SKM-1 (cell line): Measurements from ENCODE around the gene AHDC1.
"Not testable (repeated sequence)": the region's sequence is repeated elsewhere in the genome, so short reads cannot be mapped to it uniquely, and the experiment has no call there.

Source experiments
- DNase-seq: peaks from one replicate; lab custom pipeline; 2025; ENCODE audit not compliant: unreplicated experiment; lab: John Stamatoyannopoulos, UW

The AHDC1 gene

DNA sequence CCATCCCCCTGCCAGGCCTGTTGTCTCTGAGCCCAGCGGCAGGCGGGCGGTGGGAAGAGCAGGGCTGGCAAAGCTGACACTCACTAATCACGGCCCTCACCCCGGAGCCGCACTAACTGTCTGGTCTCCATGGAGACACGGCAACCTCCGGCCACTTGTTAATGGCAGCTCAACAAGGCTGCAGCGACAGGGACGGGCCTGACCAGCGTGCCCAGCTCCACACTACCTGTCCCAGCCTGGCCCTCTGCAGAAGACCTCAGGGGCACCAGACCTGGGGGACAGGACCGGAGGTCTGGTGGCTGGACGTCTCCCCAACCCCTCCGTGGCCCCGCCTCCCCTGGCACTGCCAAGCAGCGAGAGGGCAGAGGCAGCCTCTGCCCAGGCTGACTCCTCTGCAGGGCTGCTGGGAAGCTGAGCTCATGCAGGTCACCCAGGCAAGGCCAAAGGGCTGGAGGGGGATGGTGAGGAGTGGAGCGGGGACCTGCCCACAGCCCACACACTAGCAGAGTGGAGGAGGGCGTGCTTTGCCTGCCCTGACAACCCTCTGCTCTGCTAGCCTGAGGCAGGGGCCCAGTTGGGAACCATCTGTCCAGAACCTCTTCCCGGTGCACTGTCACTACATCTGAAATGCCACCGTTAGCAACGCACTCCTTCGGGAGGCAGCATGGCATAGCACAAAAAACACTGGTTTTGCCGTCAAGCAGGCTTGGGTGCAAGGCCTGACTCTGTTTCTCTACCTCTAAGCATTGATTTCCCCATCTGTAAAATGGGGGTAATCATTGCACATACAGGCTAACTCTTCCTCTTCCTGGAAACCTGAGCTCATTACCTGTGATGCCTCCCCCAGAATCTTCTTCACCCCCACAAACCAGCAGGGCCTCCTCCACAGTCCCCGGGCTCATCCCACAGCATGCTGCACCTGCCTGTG is 84.3 kb downstream of the AHDC1 start:
- DNase-seq, result no peak

DNA sequence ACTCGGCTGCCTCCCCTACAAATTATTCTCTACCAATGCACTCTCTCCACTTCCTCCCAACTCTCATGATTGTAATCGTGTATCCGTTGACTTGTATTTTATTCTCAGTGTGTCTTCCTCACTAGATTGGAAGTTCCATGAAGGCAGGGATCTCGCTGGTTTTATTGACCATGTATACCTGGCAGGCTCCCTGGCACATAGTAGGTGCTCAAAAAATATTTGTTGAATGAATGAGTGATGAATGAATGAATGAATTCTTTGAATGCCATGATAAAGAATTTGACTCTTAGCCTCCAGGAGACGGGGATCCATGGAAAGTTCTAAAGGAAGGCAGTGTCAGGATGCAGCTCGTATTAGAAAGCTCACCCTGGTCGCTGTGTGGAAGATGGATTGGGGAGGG is 85.1 kb downstream of the AHDC1 start:
- no peak for DNase-seq

DNA sequence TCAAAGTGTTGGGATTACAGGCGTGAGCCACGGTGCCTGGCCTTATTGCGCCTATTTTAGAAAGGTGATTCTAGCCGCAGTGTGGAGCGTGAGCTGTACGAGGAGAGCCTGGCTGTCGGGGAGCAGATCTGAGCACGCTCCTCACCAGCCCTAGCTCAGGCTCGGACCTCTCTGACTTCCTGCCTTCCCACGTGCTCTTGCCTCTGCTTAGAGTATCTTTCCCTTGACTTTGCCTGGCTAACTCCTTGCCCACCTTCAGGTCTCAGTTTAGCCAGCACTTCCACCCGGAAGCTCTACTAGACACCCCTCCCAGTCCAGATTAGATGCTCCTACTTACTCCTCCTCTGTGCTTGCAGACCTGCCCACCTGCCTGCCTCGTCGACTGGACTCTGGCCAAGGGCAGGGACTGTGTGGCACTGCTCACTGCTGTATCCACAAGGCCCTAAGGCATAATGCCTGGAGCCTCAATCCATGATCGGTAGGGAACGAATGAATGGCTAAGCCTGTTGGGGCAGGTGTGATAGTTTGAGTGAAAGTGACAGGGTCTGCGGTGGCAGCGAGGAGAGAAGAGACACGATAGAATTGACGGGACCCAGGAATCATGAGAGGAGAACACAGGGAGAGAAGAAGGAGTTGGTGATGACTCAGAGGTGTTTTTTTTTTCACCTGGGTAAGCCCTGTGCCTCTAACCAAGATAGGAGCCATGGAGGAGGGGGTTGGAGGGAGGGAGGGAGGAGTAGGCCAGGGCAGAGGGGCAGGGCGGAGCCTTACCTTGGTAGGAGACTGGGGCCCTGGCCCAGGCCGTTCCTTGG is 85.8 kb downstream of the AHDC1 start:
- no peak for DNase-seq

DNA sequence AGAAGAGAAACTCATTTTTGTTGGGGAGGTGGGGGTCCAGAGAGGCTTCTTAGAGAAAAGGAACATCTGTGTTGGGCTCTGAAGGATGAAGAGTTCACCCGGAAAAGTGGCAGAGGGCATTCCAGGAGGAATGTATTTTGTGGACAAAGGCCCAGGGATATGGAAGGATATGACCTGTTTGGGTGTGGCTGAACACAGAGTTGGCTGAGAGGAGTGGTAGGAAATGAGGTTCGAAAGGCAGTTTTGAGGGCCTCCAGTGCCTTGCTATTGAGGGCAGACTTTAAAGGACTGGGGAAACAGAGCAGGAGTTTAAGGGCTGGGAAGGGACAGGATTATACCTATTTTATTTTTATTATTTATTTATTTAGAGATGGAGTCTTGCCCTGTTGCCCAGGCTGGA is 86.6 kb downstream of the AHDC1 start:
- DNase-seq, result no peak

DNA sequence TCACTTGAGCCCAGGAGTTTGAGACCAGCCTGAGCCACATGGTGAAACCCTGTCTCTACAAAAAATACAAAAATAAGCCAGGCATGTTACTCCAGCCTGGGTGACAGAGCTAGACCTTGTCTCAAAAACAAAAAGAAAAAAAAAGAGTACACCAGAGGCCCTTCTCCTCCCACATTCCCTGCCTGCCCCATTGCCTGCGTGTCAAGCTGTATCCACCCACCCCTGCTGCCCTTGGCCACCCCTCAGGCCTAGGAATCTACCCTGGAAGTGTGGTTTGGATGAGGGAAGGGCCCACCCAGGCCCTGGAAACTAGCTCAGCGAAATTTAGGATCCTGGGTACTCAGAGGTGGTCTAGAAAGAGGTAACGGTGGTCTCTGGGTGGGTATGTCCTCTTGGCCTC is 88.3 kb downstream of the AHDC1 start:
- DNase-seq, result no peak

DNA sequence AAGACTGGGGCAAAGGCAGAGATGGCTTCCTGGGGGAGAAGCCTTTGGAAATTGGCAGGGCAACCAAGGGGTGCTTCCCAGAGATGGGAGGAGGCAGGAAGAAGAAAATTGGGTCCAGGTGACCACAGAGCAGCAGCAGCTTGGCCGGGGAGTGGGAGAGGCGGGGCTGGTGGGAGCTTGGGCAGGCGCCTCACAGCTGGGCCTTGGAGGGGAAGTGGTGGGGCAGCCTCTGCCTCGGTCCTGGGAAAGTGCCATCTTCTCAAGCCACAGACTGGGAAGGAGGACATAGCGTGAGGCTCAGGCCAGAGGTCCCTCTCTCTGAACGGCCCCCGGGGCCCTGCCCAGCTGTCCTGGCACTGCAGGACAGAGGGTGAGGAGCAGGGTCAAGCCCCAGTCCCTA is 90.0 kb downstream of the AHDC1 start:
- DNase-seq, result no peak

DNA sequence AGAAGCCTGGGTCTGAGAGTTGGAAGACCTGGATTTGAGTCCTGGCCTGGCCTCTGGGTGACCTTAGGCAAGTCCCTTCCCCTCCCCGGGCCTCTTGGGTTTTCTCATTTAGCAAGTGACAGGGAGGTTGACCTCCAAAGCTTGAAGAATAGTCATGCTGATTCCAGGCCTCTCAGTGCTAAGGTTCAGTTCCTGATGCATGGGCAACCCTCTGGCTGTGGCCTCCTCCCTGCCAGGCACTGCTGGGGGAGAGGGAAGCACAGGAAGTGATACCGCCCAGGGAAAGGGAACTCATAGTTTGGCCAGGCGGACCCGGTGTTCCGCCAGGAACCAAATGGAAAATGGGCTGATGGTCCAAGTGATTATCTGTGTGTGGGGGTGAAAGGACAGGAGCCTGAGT is 90.4 kb downstream of the AHDC1 start:
- DNase-seq, result no peak

DNA sequence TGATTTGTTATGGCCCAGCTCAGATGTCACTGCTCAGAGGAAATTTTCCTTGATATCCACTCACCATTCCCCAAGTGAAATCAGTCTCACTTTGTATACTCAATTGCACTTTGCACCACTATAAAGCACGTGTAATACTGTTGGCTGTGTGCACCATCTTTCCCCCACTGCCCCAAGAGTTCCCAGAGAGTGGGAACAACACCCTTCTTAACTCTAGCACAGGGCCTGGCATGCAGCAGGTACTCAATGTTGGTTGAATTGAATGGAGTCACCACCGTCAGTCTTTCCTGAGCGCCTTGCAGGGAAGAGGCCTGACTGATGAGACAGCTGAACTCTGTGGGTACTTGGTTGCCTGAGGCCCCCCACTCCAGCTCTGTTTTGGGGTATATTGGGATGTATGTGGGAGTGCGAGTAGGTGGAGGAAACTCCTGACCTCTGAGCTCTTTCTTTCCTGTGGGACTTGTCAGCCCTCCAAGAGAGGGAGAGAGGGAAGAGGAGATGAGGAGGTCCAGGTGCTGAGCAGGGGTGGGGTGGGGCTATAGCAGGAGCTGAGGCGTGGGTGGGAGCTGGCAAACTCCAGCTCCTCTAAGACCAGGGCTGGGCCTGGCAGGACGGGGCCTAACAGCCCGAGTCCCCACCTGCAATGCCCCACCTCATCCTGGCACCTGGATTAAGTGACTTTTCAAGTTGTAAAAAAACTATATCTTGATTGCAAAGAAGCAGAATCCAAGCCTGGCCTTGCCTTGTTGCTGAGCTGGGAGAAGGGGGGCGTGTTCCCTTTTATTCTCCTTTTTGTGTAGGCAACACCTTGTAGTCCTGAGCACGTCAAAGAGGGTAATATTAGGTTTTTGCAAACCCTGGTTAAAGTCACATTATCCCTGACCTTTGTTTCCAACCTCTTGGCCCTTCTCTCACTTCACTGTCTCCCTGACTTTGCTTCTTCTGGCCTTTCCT is 94.5 kb downstream of the AHDC1 start:
- DNase-seq, result no peak

DNA sequence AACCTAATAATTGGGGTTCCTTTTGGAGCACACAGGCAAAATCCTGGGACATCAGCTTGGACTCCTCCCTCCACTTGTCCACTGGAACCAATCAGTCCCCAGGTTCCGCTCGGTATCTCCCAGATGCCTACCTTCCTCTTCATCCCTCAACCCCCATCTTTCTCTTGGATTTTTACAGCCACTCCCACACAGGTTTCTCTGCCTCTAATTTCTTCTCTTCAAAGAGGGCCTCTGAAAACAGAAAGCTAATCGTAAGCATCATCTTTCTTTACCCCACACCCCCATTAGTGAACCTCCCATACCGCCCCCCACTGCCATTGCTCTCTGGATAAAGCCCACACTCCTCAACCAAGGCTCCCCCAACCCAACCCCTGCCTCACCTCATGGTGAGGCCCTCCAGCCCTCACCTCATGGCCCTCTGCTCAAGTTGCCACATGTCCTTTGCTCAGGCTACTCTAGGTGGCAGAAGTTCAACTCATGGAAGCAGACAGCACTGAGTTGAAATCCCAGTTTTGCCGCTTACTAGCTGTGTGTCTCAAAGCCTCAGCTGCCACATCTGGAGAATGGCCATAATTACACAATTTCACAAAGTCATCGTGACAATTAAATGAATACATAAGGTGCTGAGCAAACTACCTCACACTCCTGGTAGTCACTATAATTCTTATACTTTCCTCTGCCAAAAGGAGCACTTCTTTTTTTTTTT is 95.8 kb downstream of the AHDC1 start:
- no peak for DNase-seq

DNA sequence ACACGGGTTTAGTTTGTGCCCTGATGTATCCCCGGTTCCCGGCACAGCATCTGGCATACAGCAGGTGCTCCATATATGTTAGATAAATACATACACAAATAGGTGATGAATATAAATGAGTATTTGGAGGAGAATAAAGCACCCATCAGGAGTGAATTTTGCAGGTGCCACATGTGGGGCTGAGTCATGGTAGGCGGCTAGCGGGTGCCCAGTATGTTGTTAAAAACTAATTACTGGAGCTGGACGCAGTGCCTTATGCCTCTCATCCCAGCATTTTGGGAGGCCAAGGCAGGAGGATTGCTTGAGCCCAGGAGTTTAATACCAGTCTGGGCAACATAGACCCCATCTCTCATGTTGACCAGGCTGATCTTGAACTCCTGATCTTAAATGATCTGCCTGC is 97.2 kb downstream of the AHDC1 start:
- no peak for DNase-seq

DNA sequence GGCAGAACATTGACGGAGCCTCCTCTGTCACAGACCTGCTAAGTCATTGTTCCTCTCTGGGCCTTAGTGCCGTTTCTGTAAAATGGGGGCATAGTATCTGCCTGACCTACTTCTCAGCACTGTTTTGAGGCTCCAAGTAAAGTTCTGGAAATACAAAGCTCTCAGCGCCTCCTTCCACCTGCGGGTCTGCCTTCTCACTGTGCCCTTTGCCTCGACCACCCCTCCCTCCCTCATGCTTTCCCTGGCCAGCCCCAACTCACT is 98.6 kb downstream of the AHDC1 start:
- no peak for DNase-seq

DNA sequence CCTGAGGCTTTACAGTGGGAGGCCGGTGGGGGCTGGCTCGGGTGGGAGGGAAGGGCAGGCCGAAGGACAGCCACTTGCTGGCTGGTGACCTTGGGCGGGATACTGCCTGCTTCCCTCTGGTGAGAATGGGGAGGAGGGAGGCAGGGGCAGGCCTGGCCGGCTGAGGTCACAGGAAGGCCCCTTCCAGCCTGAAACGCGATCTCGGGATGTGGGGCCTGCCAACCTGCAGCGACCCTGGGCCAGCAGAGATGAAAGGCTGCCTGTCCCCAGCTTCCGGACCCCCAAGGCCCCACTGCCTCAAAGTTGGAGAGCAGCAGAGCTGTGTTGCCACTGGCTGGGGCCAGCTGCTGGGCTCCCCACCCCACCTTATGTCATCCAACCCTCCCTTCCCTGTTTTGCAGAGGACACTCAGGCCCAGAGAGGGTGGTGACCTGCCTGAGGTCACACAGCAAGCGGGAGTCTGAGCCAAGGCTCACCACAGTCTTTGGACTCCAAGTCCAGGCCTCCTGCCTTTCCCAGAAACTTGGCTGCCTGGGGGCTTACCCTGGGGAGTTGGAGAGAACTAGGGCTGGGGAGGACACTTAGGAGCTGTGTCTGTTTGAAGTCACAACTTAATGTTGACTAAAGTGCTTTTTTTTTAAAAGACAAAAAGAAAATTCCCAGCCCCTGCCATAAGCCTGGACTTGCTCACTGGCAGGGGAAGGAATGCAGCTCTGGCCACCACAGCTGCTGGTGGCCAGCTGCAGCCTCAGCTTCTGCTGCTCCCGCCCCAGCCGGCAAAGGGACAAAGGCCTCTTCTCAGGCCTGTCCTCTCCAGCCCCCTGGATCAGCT is 99.1 kb downstream of the AHDC1 start:
- DNase-seq, result no peak

DNA sequence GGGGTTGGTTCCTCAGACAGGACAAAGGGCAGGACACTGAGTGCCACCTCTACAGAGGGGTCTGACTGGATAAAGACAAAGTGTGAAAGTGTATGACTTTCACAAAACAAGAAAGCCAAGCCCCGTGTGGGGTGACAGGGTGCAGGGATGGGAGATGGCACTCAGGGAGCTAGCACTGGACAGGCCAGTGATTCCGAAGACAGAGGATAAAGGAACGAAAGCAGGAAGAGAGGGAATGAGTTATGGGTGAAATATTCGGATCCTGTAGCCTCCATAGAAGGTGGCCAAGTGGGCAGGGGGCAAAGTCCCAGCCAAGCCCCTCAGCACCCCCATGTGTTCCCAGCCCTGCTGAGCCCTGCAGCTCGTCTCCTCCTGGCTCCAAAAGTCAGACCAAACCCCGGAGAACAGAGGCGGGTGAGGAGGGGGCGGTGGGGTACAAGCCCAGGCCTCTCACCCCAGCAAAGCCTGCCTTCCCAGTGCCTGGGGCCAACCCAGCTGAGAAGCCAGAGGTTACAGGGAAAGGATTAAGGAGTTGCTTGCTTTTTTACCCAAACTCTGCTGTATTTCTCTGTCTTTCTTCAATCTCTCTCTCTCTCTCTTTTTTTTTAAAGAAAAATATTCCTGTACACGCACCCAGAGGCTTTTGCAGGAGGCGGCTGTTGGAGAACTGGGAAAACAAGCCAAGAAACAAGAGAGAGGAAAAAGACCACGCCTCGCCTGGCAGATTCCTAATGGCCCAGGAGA is 99.9 kb downstream of the AHDC1 start:
- no peak for DNase-seq

DNA sequence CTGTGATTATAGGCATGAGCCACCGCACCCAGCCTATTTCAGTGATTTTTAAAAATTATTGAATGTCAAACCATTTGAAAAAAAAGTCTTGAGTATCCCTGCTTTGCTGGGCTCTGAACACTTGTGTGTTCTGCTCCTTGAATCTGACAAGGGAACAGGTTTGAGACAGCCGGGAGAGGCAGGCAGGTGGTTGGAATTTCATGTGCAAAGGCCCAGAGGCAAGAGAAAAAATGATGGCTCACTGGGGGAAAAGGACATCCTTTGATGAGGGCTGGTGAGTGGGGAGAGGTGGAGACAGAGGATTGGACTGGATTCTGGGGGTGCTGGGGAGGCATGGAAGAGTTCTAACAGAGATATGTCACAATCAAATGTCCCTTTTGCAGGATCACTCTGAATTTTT is 100.9 kb downstream of the AHDC1 start:
- DNase-seq, result no peak

DNA sequence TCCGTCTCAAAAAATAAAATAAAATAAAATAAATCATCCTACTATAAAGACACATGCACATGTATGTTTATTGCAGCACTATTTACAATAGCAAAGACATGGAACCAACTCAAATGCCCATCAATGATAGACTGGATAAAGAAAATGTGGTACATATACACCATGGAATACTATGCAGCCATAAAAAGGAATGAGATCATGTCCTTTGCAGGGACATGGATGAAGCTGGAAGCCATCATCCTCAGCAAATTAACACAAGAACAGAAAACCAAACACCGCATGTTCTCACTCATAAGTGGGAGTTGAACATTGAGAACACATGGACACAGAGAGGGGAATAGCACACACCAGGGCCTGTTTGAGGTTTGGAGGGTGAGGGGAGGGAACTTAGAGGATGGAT is 102.8 kb downstream of the AHDC1 start:
- not testable (repeated sequence) for DNase-seq

DNA sequence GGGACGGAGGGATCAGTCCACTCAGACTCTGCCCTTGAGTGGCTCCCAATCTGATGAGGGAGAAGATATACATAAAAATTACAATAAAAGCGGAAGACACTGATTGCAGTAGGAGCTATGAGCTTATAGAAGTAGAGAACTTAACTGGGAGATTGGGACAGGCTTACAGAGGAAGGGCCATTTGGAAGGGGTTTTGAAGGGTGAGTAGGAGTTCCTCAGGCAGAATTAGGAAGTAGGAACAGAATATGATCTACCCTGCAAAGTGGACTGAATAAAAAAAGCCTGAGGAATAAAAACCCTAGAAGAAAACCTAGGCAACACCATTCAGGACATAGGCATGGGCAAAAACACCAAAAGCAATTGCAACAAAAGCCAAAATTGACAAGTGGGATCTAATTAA is 104.8 kb downstream of the AHDC1 start:
- DNase-seq, result no peak

DNA sequence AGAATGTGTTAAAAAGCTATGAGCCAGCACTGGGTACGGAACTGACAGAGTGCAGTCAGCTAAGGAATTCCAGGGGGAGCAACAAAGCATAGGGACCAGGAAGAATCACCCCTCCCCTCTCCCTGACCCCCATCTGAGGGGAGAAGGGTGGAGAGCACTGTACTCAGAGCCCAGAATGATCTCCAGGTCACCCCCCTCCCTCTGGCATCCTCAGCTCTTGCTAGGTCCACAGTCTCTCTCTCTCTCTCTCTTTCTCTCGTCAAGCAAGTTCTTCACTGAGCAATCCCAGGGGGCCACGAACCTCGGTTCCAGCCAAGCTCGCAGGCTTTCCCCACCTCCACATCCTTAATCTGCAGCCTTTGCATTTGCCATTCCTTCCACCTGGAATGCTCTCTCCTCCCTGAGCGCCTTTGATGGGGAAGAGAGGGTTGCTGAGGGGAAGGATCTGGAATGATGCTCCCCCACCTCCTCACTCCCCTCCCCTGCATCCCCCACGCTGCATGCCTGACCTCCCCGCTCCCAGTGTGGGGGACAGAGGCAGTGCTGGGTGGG is 107.3 kb downstream of the AHDC1 start:
- DNase-seq, result no peak

DNA sequence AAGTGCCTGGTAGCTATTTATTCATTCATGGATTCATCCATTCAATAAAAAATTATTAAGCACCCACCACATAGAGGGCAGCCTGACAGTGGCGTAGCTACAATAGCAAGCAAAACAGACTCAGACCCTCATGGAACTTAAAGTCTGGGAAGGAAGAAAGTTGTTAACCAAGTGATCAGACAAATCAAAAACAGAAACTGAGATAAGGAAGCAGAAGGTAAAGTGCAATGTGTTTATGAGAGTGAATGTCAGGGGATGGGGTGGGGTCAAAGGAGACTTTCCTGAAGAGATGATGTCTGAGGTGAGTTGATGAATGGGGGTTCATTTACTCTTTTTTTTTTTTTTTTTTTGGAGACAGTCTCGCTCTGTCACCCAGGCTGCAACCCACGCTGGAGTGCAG is 111.1 kb downstream of the AHDC1 start:
- DNase-seq, result no peak
